Gastroesophageal sphincter (tissue), 4 donors: ENCODE data around the gene C4BPA. TPM values are rescaled to one million over a fixed set of nuclear protein-coding genes. Genes with fewer than 3 reads are reported as not detected.

ENCODE experiments used
- ATAC-seq: fragments of 150-250 bp; one replicate; pipeline ENCODE4 v1.9.1; 2016; ENCODE audit warnings: mild to moderate bottlenecking, moderate library complexity
- H3K27ac ChIP-seq, 4 donors: fragments of 200-600 bp; sonication (generic) in 3 of 4; 1 replicate in 3 of 4; 2 replicates in 1 of 4; pipeline ENCODE4 v1.5.1; 2016 to 2019
- H3K27me3 ChIP-seq: fragments of 200-600 bp; sonication (generic); one replicate; pipeline ENCODE4 v1.5.1; 2019
- H3K36me3 ChIP-seq, 2 donors: fragments of 200-600 bp; sonication (generic); one replicate each; pipeline ENCODE4 v1.5.1; 2019; ENCODE audit warnings: control low read depth in 1 of 2
- H3K4me1 ChIP-seq, 3 donors: fragments of 200-600 bp; sonication (generic); 1 replicate in 2 of 3; 2 replicates in 1 of 3; pipeline ENCODE4 v1.5.1; 2016 to 2019; ENCODE audit warnings: control low read depth in 2 of 3
- H3K4me3 ChIP-seq, 2 donors: fragments of 200-600 bp; sonication (generic); one replicate each; pipeline ENCODE4 v1.5.1; 2019; ENCODE audit warnings: mild to moderate bottlenecking in 1 of 2, moderate library complexity in 1 of 2
- H3K9me3 ChIP-seq, 3 donors: fragments of 200-600 bp; sonication (generic); one replicate each; pipeline ENCODE4 v1.5.1; 2017 to 2019; ENCODE audit warnings: control low read depth in 2 of 3
- EP300 ChIP-seq: sonication (generic); formaldehyde crosslinking; IDR thresholded peaks from one replicate; pipeline ENCODE4 v1.6.1; 2017; ENCODE audit warnings: antibody characterized with exemption, mild to moderate bottlenecking
- POLR2A ChIP-seq, 2 donors: fragments of 450-650 bp; IDR thresholded peaks; one replicate each; pipeline ENCODE4 v1.6.1; 2017; ENCODE audit warnings: antibody characterized with exemption in 2 of 2, mild to moderate bottlenecking in 2 of 2, moderate library complexity in 1 of 2
- POLR2AphosphoS5 ChIP-seq: sonication (generic); formaldehyde crosslinking; IDR thresholded peaks from one replicate; pipeline ENCODE4 v1.6.1; 2017; ENCODE audit warnings: antibody characterized with exemption
- WGBS, 2 donors: methylation state at CpG; one replicate each; pipeline ENCODE4 v1.1.5; 2018; ENCODE audit warnings: low coverage in 1 of 2; 5-methylcytosine and 5-hydroxymethylcytosine counted together
- total RNA-seq, 4 donors: library from RNA; depleted of rRNA; stranded (reverse); fragments of >200 nt; gene quantifications; one replicate each; pipeline ENCODE4 v1.1.0, GENCODE V29; 2016
- TF ChIP-seq, protein P1 (sequence below), 4 experiments: fragments of 200-600 bp in 2 of 4; fragments of 450-650 bp in 2 of 4; sonication (generic) in 1 of 4; IDR thresholded peaks; one replicate each; pipeline ENCODE4 v1.5.1; 2017 to 2019; ENCODE audit warnings: antibody characterized with exemption in 4 of 4, mild to moderate bottlenecking in 2 of 4, moderate library complexity in 2 of 4

C4BPA gene
- total RNA-seq, 4 donors from 2014 or later: 3.1 TPM; not detected in 3

DNA sequence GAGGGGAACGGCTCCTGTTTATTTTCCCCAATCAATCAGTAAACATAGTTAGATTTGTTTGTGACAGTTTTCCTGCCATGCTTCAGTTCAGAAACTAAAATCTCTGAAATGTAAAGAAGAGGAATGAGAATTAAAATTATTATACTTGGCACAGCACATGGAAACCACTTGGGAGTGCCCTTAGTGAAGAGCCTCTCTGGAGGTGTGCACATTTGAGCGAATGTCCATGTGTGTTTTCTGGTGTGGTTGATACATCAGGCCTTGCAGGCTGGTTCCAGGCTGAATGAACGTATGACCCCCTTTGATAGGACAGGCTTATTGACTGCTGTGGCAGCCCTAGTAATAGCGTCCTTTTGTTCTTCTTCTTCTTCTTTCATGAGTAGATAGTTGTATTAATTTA lies 27.1 kb downstream of the C4BPA start:
- Histone ChIP-seq H3K4me1 (no peaks in the 10 kb centered on the region), H3K27me3 (no peaks in the 10 kb centered on the region), H3K36me3 (peaks cover 0 to 7% of the 10 kb centered on the region in 2 donors), H3K9me3 (peaks cover 0 to 34% (median 0%) of the 10 kb centered on the region in 3 donors), H3K4me3 (no peak overlapping the region), H3K27ac (no peak overlapping the region)
- 70 to 73% methylated on average over 2 to 4 of the region's 4 CpGs for WGBS, 2 donors
- ATAC-seq: no peak
- TF ChIP-seq, protein P1, sequence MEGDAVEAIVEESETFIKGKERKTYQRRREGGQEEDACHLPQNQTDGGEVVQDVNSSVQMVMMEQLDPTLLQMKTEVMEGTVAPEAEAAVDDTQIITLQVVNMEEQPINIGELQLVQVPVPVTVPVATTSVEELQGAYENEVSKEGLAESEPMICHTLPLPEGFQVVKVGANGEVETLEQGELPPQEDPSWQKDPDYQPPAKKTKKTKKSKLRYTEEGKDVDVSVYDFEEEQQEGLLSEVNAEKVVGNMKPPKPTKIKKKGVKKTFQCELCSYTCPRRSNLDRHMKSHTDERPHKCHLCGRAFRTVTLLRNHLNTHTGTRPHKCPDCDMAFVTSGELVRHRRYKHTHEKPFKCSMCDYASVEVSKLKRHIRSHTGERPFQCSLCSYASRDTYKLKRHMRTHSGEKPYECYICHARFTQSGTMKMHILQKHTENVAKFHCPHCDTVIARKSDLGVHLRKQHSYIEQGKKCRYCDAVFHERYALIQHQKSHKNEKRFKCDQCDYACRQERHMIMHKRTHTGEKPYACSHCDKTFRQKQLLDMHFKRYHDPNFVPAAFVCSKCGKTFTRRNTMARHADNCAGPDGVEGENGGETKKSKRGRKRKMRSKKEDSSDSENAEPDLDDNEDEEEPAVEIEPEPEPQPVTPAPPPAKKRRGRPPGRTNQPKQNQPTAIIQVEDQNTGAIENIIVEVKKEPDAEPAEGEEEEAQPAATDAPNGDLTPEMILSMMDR (IDR thresholded peaks at IDR 0.05): no peak
- no peak for TF ChIP-seq EP300
- no peak for TF ChIP-seq POLR2A (IDR thresholded peaks at IDR 0.05)
- TF ChIP-seq POLR2AphosphoS5: no peak

DNA sequence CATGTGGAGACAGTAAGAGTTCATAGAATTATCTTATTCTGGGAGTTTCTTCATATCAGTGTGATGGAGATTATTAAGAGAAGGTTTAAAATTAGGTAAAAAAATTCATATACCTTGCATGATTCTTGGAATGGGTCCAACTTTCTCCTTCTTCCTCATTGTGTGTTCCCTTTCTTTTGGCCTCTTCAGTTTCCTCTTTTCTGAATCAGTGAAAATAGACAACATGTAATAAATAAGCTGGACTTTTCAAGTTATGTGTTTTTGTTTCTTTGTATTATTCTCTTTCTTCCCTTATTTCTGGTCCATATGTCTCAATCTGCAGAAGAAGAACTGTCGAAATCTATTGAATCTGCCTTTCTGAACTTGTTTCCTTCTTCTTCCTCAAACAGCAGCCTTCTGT lies 30.5 kb downstream of the C4BPA start:
- H3K36me3 ChIP-seq: no peaks in the 10 kb centered on the region
- H3K27ac ChIP-seq: no peak overlapping the region
- no peak overlapping the region for H3K4me3 ChIP-seq
- peaks cover 0 to 14% (median 0%) of the 10 kb centered on the region in 3 donors for H3K9me3 ChIP-seq
- H3K4me1 ChIP-seq: no peaks in the 10 kb centered on the region
- WGBS, 2 donors: 63 to 67% methylated on average over 1 of the region's 1 CpG
- H3K27me3 ChIP-seq: no peaks in the 10 kb centered on the region
- TF ChIP-seq, protein P1 (IDR thresholded peaks at IDR 0.05): no peak
- TF ChIP-seq POLR2AphosphoS5 (no peak), POLR2A (IDR thresholded peaks at IDR 0.05) (no peak), EP300 (no peak)
- ATAC-seq: no peak

DNA sequence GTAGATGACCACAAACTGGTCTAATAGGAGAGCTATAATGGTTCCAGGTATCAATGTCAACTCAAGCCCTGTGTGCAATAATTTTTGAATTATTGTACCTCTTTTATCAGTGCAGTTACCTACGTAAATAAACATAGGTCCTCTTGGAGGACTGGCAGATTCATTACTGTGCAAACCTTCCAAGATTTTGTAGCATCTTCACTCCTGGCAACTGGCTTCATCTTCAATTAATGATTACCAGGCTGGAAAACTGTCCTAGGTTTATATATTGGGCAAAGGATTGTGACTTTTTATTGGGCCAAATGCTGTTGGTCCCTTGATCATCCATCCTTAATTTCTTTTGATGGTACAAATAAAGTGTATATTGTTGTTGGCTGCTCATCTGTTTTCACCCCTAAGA lies 35.6 kb downstream of the C4BPA start:
- H3K4me1 ChIP-seq: no peaks in the 10 kb centered on the region
- ATAC-seq: no peak
- H3K9me3 ChIP-seq: no peaks in the 10 kb centered on the region
- 83 to 91% methylated on average over 1 of the region's 1 CpG for WGBS, 2 donors
- H3K4me3 ChIP-seq: no peak overlapping the region
- H3K27me3 ChIP-seq: no peaks in the 10 kb centered on the region
- no peaks in the 10 kb centered on the region for H3K36me3 ChIP-seq
- H3K27ac ChIP-seq: no peak overlapping the region
- TF ChIP-seq POLR2A (IDR thresholded peaks at IDR 0.05): no peak
- TF ChIP-seq, protein P1 (IDR thresholded peaks at IDR 0.05): no peak
- no peak for TF ChIP-seq EP300
- no peak for TF ChIP-seq POLR2AphosphoS5

DNA sequence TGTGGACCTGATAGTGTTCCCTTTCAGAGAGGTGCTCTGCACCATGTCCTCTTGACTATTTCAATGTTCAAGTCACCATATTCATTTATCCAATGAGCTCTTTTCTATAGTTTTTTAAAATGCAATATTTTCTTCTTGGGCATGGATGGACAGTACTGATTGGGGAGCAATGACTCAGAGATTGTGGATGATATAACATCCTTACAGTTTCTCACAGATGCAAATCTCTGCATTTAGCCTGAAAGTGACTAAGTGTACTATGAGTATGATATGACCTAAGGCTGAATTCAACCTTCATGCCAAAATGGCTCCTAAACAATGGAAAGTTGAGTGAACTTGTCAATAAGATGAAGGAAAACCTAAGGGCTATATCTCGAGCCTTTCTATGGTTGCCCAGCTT lies 36.5 kb downstream of the C4BPA start:
- Histone ChIP-seq H3K4me3 (no peak overlapping the region), H3K36me3 (no peaks in the 10 kb centered on the region), H3K27ac (no peak overlapping the region), H3K4me1 (no peaks in the 10 kb centered on the region), H3K27me3 (no peaks in the 10 kb centered on the region), H3K9me3 (no peaks in the 10 kb centered on the region)
- WGBS, 2 donors: 45 to 71% methylated on average over 1 of the region's 1 CpG
- no peak for ATAC-seq
- no peak for TF ChIP-seq POLR2A (IDR thresholded peaks at IDR 0.05)
- TF ChIP-seq, protein P1 (IDR thresholded peaks at IDR 0.05): no peak
- TF ChIP-seq POLR2AphosphoS5: no peak
- no peak for TF ChIP-seq EP300

DNA sequence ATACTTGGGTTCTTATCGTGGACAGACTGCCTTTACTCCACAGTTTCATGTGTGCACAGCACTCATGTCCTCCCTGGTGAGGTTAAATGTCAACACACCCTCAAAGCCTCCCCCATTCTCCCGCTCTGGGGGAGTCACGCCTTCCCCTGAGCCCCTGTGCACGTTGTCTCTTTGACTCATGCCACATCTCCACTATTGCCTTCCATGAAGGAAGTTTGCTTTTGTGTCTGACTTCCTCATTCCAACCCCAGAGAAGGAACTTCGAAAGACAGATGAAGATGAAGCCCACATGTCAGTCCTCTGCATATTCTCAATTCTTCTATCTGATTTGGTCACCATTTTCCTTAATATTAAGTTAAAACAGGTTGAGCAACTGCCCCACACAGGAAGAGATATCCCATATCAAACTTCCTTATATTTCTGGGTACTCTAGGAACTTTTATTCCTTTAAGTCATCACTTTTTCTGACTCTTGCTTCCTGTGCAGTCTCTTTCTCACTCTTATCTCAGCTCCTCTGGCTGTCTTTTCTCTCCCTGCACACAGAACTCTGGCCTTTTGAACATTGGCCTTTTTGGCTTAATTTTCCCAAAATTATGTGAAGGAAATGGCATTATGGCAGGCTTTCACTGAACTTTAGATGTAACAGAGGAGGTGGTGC lies 41.5 kb downstream of the C4BPA start:
- no peak for TF ChIP-seq POLR2A (IDR thresholded peaks at IDR 0.05)
- TF ChIP-seq, protein P1 (IDR thresholded peaks at IDR 0.05): no peak
- TF ChIP-seq EP300: no peak
- no peak for TF ChIP-seq POLR2AphosphoS5
- H3K36me3 ChIP-seq: no peaks in the 10 kb centered on the region
- no peaks in the 10 kb centered on the region for H3K4me1 ChIP-seq
- H3K27ac ChIP-seq: no peak overlapping the region
- no peak overlapping the region for H3K4me3 ChIP-seq
- no peaks in the 10 kb centered on the region for H3K9me3 ChIP-seq
- 63 to 72% methylated on average over 5 of the region's 5 CpGs for whole genome bisulfite sequencing, 2 donors
- H3K27me3 ChIP-seq: no peaks in the 10 kb centered on the region
- ATAC-seq: peak; percentile 36
